Calu3 (cell line): Measurements from ENCODE around the gene PARVG. TPM values are rescaled to one million over a fixed set of nuclear protein-coding genes. Genes with fewer than 3 reads are reported as not detected.

Experiments
- BruUV-seq: library from RNA; stranded (reverse); fragments of 400-500 nt; replicated peaks from 2 replicates; lab custom pipeline; 2021; lab: Mats Ljungman, UMichigan
- CTCF ChIA-PET: fragments of 300-600 bp; sonication (Branson Sonifier 250); formaldehyde crosslinking; loops from one replicate; lab custom pipeline; 2022; ENCODE audit warnings: antibody characterized with exemption; lab: Charles Lee
- DNase-seq: peaks from one replicate; pipeline ENCODE4 v3.0.0; 2022
- H3K27ac Mint-ChIP-seq: one replicate; pipeline ENCODE4 v1.8.0; 2022; ENCODE audit warnings: mixed read lengths; ENCODE audit not compliant: unreplicated experiment
- H3K27me3 Mint-ChIP-seq: one replicate; pipeline ENCODE4 v1.8.0; 2022; ENCODE audit warnings: mixed read lengths; ENCODE audit not compliant: unreplicated experiment
- H3K36me3 Mint-ChIP-seq: one replicate; pipeline ENCODE4 v1.8.0; 2022; ENCODE audit warnings: mild to moderate bottlenecking, moderate library complexity, mixed read lengths; ENCODE audit not compliant: insufficient read depth, unreplicated experiment
- H3K4me1 Mint-ChIP-seq: one replicate; pipeline ENCODE4 v1.8.0; 2022; ENCODE audit warnings: mild to moderate bottlenecking, low read depth, mixed read lengths; ENCODE audit not compliant: unreplicated experiment
- H3K4me3 Mint-ChIP-seq: one replicate; pipeline ENCODE4 v1.8.0; 2022; ENCODE audit warnings: mild to moderate bottlenecking, low read depth, moderate library complexity, mixed read lengths; ENCODE audit not compliant: unreplicated experiment
- H3K9me3 Mint-ChIP-seq: one replicate; pipeline ENCODE4 v1.8.0; 2022; ENCODE audit warnings: low read depth, mixed read lengths; ENCODE audit not compliant: unreplicated experiment
- CTCF ChIP-seq: fragments of 200-600 bp; IDR thresholded peaks from one replicate; pipeline ENCODE4 v1.8.0; 2022; ENCODE audit warnings: antibody characterized with exemption; ENCODE audit not compliant: unreplicated experiment
- intact Hi-C: fragments of 100-400 bp; cut with micrococcal nuclease; formaldehyde crosslinking; loops from one replicate; pipeline ENCODE4 v1.10.0; 2022; ENCODE audit not compliant: unreplicated experiment
- total RNA-seq: library from RNA; stranded (reverse); gene quantifications from 2 replicates; pipeline ENCODE4 v1.2.3, GENCODE V29; 2022

The PARVG gene
- total RNA-seq, 1 experiment from 2014 or later: not detected

GRCh38 chr22:44137415-44137814, 43.3 kb upstream of the PARVG start:
- no peak overlapping the region for H3K27ac Mint-ChIP-seq
- CTCF ChIA-PET: no interaction called here
- TF ChIP-seq CTCF: no peak

GRCh38 chr22:44139773-44140172, 41.0 kb upstream of the PARVG start:
- no peak overlapping the region for H3K27ac Mint-ChIP-seq
- intact Hi-C loops: no loop called here
- no peak for TF ChIP-seq CTCF
- H3K4me1 Mint-ChIP-seq: peaks cover 8% of the 10 kb centered on the region
- no TSS peak for BruUV-seq
- no peak overlapping the region for H3K4me3 Mint-ChIP-seq
- CTCF ChIA-PET: no interaction called here
- no peaks in the 10 kb centered on the region for H3K36me3 Mint-ChIP-seq
- no peak for DNase-seq
- H3K9me3 Mint-ChIP-seq: peaks cover 2% of the 10 kb centered on the region
- no peaks in the 10 kb centered on the region for H3K27me3 Mint-ChIP-seq

More at GRCh38 chr22:44137415-44137814, 43.3 kb upstream of the PARVG start:
- intact Hi-C loops: no loop called here
- BruUV-seq: no TSS peak
- Mint-ChIP-seq H3K27me3 (no peaks in the 10 kb centered on the region), H3K4me3 (no peak overlapping the region), H3K4me1 (peaks cover 8% of the 10 kb centered on the region), H3K9me3 (peaks cover 2% of the 10 kb centered on the region), H3K36me3 (no peaks in the 10 kb centered on the region)
- DNase-seq: no peak

GRCh38 chr22:44142421-44143104, 38.2 kb upstream of the PARVG start:
- Mint-ChIP-seq H3K27me3 (no peaks in the 10 kb centered on the region), H3K4me3 (no peak overlapping the region), H3K27ac (no peak overlapping the region), H3K4me1 (peaks cover 6% of the 10 kb centered on the region), H3K9me3 (no peaks in the 10 kb centered on the region), H3K36me3 (no peaks in the 10 kb centered on the region)
- CTCF ChIA-PET: no interaction called here
- no TSS peak for BruUV-seq
- no peak for DNase-seq
- no peak for TF ChIP-seq CTCF
- intact Hi-C loops: no loop called here

GRCh38 chr22:44143105-44143474, 37.6 kb upstream of the PARVG start:
- Mint-ChIP-seq H3K27me3 (no peaks in the 10 kb centered on the region), H3K27ac (no peak overlapping the region), H3K4me3 (no peak overlapping the region), H3K4me1 (peaks cover under 1% of the 10 kb centered on the region), H3K36me3 (no peaks in the 10 kb centered on the region), H3K9me3 (no peaks in the 10 kb centered on the region)
- intact Hi-C loops: no loop called here
- DNase-seq: no peak
- CTCF ChIA-PET: no interaction called here
- no peak for TF ChIP-seq CTCF
- no TSS peak for BruUV-seq
